ENCODE results near the gene KRTAP1-5. TPM values are rescaled to one million over a fixed set of nuclear protein-coding genes. Genes with fewer than 3 reads are reported as not detected.
"Not testable (repeated sequence)": the region's sequence is repeated elsewhere in the genome, so short reads cannot be mapped to it uniquely, and the experiment has no call there.

Gene KRTAP1-5
- total and polyA plus RNA-seq, 10 of the 15 experiments (the other 5 are each of a cell fraction or from before 2014, with no cell fraction given) = not detected

- no peaks in the 10 kb centered on the region for H4K20me1 ChIP-seq (ENCODE audit: control insufficient read depth, insufficient read depth)
- ATAC-seq = no peak
- ChIA-PET POLR2A (no interaction called here), RAD21 (ENCODE audit: unreplicated experiment) (no interaction called here), SMC1A (ENCODE audit: uncharacterized antibody, unreplicated experiment) (interaction anchor here (0.7 kb wide), 1 partner anchor 21 kb away, joined by 3 read pairs; no protein-coding TSS in a partner anchor), CTCF (interaction anchor here (0.7 kb wide), 1 partner anchor 617 kb away, joined by 3 read pairs; no protein-coding TSS in a partner anchor)
- no peak overlapping the region for H3K4me3 ChIP-seq
- in situ Hi-C loops (cut with MboI) = no loop called here
- no peak overlapping the region for H2AFZ ChIP-seq (ENCODE audit: control insufficient read depth, low read depth, low read length)
- WGBS (ENCODE audit: insufficient coverage, insufficient replicate concordance, low lambda C conversion rate, missing lambda C conversion rate) = 90% methylated on average over 1 of the region's 1 CpG
- no peak for DNase-seq (ENCODE audit: low read depth, low spot score)
- BruUV-seq (replicated peaks) = no TSS peak
- intact Hi-C loops (cut with micrococcal nuclease; ENCODE audit: unreplicated experiment) = no loop called here
- H3K27me3 ChIP-seq (replicated peaks in 1 of 2; ENCODE audit: control insufficient read depth in 2 of 2, insufficient read depth in 2 of 2, low read length in 1 of 2) = no peaks in the 10 kb centered on the region; a peak in 1 of 4 replicates
- H3K9ac ChIP-seq (ENCODE audit: control insufficient read depth, insufficient read depth, low read length) = no peak overlapping the region
- no peaks in the 10 kb centered on the region for H3K9me3 ChIP-seq (replicated peaks; ENCODE audit: control insufficient read depth, insufficient read depth, low read length)
- no peak overlapping the region for H3K4me2 ChIP-seq (ENCODE audit: control insufficient read depth, insufficient read depth)
- no peaks in the 10 kb centered on the region for H3K4me1 ChIP-seq (ENCODE audit: control insufficient read depth, insufficient read depth, low read length)
- no peaks in the 10 kb centered on the region for H3K79me2 ChIP-seq (ENCODE audit: control insufficient read depth, insufficient read depth, low read length)
- no peaks in the 10 kb centered on the region for H3K36me3 ChIP-seq (ENCODE audit: control insufficient read depth in 2 of 2, insufficient read depth in 2 of 2, low read length in 1 of 2)
- H3K27ac ChIP-seq (ENCODE audit: control insufficient read depth, insufficient read depth) = no peak overlapping the region
- TF ChIP-seq PAX8 (IDR thresholded peaks at IDR 0.05) (no peak), RFX5 (IDR thresholded peaks at IDR 0.05; ENCODE audit: low read depth, low read length) (no peak), EED (IDR thresholded peaks at IDR 0.05; ENCODE audit: low read depth) (no peak), PAX5 (IDR thresholded peaks at IDR 0.05; ENCODE audit: borderline replicate concordance, low read depth, low read length) (no peak), IKZF2 (IDR thresholded peaks at IDR 0.05) (no peak)
- FAIRE-seq = no peak
Observed at GRCh38 chr17:41042953-41043352, 15.9 kb upstream of the KRTAP1-5 start.

- ATAC-seq; CTCF ChIA-PET; in situ Hi-C loops (cut with MboI); intact Hi-C loops (cut with micrococcal nuclease; ENCODE audit: unreplicated experiment); H3K4me1 ChIP-seq (ENCODE audit: control insufficient read depth, insufficient read depth, low read length); POLR2A ChIA-PET; DNase-seq (ENCODE audit: low read depth, low spot score); H4K20me1 ChIP-seq (ENCODE audit: control insufficient read depth, insufficient read depth); H2AFZ ChIP-seq (ENCODE audit: control insufficient read depth, low read depth, low read length); SMC1A ChIA-PET (ENCODE audit: uncharacterized antibody, unreplicated experiment); FAIRE-seq; BruUV-seq (replicated peaks); H3K9ac ChIP-seq (ENCODE audit: control insufficient read depth, insufficient read depth, low read length); H3K79me2 ChIP-seq (ENCODE audit: control insufficient read depth, insufficient read depth, low read length); H3K27ac ChIP-seq (ENCODE audit: control insufficient read depth, insufficient read depth); H3K4me2 ChIP-seq (ENCODE audit: control insufficient read depth, insufficient read depth); H3K36me3 ChIP-seq (ENCODE audit: control insufficient read depth in 2 of 2, insufficient read depth in 2 of 2, low read length in 1 of 2); H3K9me3 ChIP-seq (replicated peaks; ENCODE audit: control insufficient read depth, insufficient read depth, low read length); H3K27me3 ChIP-seq (replicated peaks in 1 of 2; ENCODE audit: control insufficient read depth in 2 of 2, insufficient read depth in 2 of 2, low read length in 1 of 2); RAD21 ChIA-PET (ENCODE audit: unreplicated experiment); H3K4me3 ChIP-seq: not testable (repeated sequence)
- 26% methylated on average over 14 of the region's 14 CpGs for WGBS (ENCODE audit: insufficient coverage, insufficient replicate concordance, low lambda C conversion rate, missing lambda C conversion rate)
Observed at GRCh38 chr17:41040783-41041571, 14.0 kb upstream of the KRTAP1-5 start, which contains the start of gene KRTAP1-1. KRTAP1-1 (minus strand) TSS chr17:41041450; CDS start chr17:41041397, 53 bp downstream.

Data from GM12878 (cell line).